IMR-90 (cell line): Measurements from ENCODE around the gene EGFR. TPM values are rescaled to one million over a fixed set of nuclear protein-coding genes. Genes with fewer than 3 reads are reported as not detected.

Source experiments
- ATAC-seq: fragments of 200-7000 bp; cut with Tn5 transposase; 2 replicates; pipeline ENCODE4 v1.9.1; 2020; ENCODE audit warnings: low read depth, mild to moderate bottlenecking, moderate library complexity
- BruUV-seq: library from RNA; stranded (reverse); fragments of 400-500 nt; replicated peaks from 2 replicates; lab custom pipeline; 2021; lab: Mats Ljungman, UMichigan
- CTCF ChIA-PET: fragments of 300-600 bp; formaldehyde crosslinking; extraction: SDS; loops from one replicate; lab custom pipeline; 2021; ENCODE audit warnings: antibody characterized with exemption; lab: Yijun Ruan, JAX
- POLR2A ChIA-PET: fragments of 300-600 bp; sonication (Branson Sonifier 250); formaldehyde crosslinking; loops from one replicate; lab custom pipeline; 2022; ENCODE audit warnings: antibody characterized with exemption; ENCODE audit not compliant: unreplicated experiment; lab: Charles Lee
- DNase-seq: peaks from one replicate; pipeline ENCODE4 v3.0.0; 2013
- H2AFZ ChIP-seq: replicated peaks from 2 replicates; pipeline ENCODE3; 2013; ENCODE audit warnings: low read length, mild to moderate bottlenecking; ENCODE audit not compliant: poor library complexity
- H2AK5ac ChIP-seq: 2 replicates; pipeline ENCODE4 v1.6.1; 2013; ENCODE audit warnings: low read depth, low read length, inconsistent platforms
- H2AK9ac ChIP-seq: replicated peaks from 2 replicates; pipeline ENCODE3; 2013; ENCODE audit warnings: mild to moderate bottlenecking, low read depth, low read length, moderate library complexity; ENCODE audit not compliant: poor library complexity
- H2BK120ac ChIP-seq: 2 replicates; pipeline ENCODE4 v1.6.1; 2013; ENCODE audit warnings: low read depth, low read length, inconsistent platforms
- H2BK15ac ChIP-seq: 3 replicates; pipeline ENCODE4 v1.6.1; 2013; ENCODE audit warnings: low read depth, low read length, inconsistent platforms
- H2BK20ac ChIP-seq: 2 replicates; pipeline ENCODE4 v1.6.1; 2013; ENCODE audit warnings: low read depth, mild to moderate bottlenecking, inconsistent platforms, low read length, moderate library complexity
- H2BK5ac ChIP-seq: 2 replicates; pipeline ENCODE4 v1.6.1; 2013; ENCODE audit warnings: mild to moderate bottlenecking, low read depth, low read length, inconsistent platforms; ENCODE audit not compliant: poor library complexity, severe bottlenecking
- H3K14ac ChIP-seq: replicated peaks from 2 replicates; pipeline ENCODE4 v1.6.1; 2013; ENCODE audit warnings: low read depth, low read length, inconsistent platforms
- H3K18ac ChIP-seq: 2 replicates; pipeline ENCODE4 v1.6.1; 2013; ENCODE audit warnings: low read depth, low read length, control low read depth
- H3K23ac ChIP-seq: 2 replicates; pipeline ENCODE4 v1.6.1; 2013; ENCODE audit warnings: low read depth, low read length, inconsistent platforms
- H3K27ac ChIP-seq: 2 replicates; pipeline ENCODE4 v1.5.1; 2013; ENCODE audit warnings: mild to moderate bottlenecking, control low read depth, low read length; ENCODE audit not compliant: insufficient read depth
- H3K27me3 ChIP-seq: 2 replicates; pipeline ENCODE4 v1.6.1; 2013; ENCODE audit warnings: low read length; ENCODE audit not compliant: control insufficient read depth, insufficient read depth
- H3K36me3 ChIP-seq: 2 replicates; pipeline ENCODE4 v1.6.1; 2013; ENCODE audit warnings: low read length, mixed read lengths; ENCODE audit not compliant: control insufficient read depth, insufficient read depth
- H3K4ac ChIP-seq: 2 replicates; pipeline ENCODE4 v1.6.1; 2013; ENCODE audit warnings: low read depth, low read length, inconsistent platforms
- H3K4me1 ChIP-seq: 2 replicates; pipeline ENCODE4 v1.6.1; 2013; ENCODE audit warnings: low read length, mixed read lengths; ENCODE audit not compliant: control insufficient read depth, insufficient read depth
- H3K4me2 ChIP-seq: 2 replicates; pipeline ENCODE4 v1.6.1; 2013; ENCODE audit warnings: low read depth, mild to moderate bottlenecking, control low read depth, low read length, moderate library complexity
- H3K4me3 ChIP-seq: 2 replicates; pipeline ENCODE4 v1.5.1; 2013; ENCODE audit warnings: low read depth, mild to moderate bottlenecking, control low read depth, low read length, moderate library complexity; ENCODE audit not compliant: insufficient read depth
- H3K56ac ChIP-seq: 2 replicates; pipeline ENCODE4 v1.6.1; 2013; ENCODE audit warnings: low read length, inconsistent platforms; ENCODE audit not compliant: insufficient read depth; ENCODE audit errors: extremely low read depth
- H3K79me1 ChIP-seq, 2 experiments: 2 replicates each; pipeline ENCODE4 v1.6.1; 2013; ENCODE audit warnings: low read length in 2 of 2, inconsistent platforms in 1 of 2, low read depth in 1 of 2
- H3K9ac ChIP-seq: 2 replicates; pipeline ENCODE4 v1.6.1; 2013; ENCODE audit warnings: low read depth, low read length, control low read depth
- H3K9me1 ChIP-seq: 2 replicates; pipeline ENCODE4 v1.6.1; 2013; ENCODE audit warnings: low read length, inconsistent platforms; ENCODE audit not compliant: insufficient read depth
- H3K9me3 ChIP-seq: 2 replicates; pipeline ENCODE4 v1.6.1; 2013; ENCODE audit warnings: low read length; ENCODE audit not compliant: control insufficient read depth, insufficient read depth
- H4K20me1 ChIP-seq: 2 replicates; pipeline ENCODE4 v1.6.1; 2013; ENCODE audit warnings: low read length, inconsistent platforms; ENCODE audit not compliant: insufficient read depth
- H4K5ac ChIP-seq: 2 replicates; pipeline ENCODE4 v1.6.1; 2013; ENCODE audit warnings: mild to moderate bottlenecking, low read depth, low read length, control low read depth
- H4K8ac ChIP-seq, 2 experiments: 2 replicates each; pipeline ENCODE4 v1.6.1; 2013; ENCODE audit warnings: low read depth in 2 of 2, low read length in 2 of 2, control low read depth in 1 of 2, inconsistent platforms in 1 of 2
- H4K91ac ChIP-seq: 2 replicates; pipeline ENCODE4 v1.6.1; 2013; ENCODE audit warnings: low read depth, low read length, inconsistent platforms; ENCODE audit not compliant: insufficient read depth
- MXI1 ChIP-seq: IDR thresholded peaks from 2 replicates; pipeline ENCODE4 v1.6.1; 2012; ENCODE audit warnings: low read depth, mild to moderate bottlenecking, low read length, moderate library complexity, borderline replicate concordance
- NFE2L2 ChIP-seq: fragments of 150-350 bp; IDR thresholded peaks from 2 replicates; pipeline ENCODE4 v1.6.1; 2016; ENCODE audit warnings: low read depth, mild to moderate bottlenecking, low read length
- RCOR1 ChIP-seq: IDR thresholded peaks from 2 replicates; pipeline ENCODE4 v1.6.1; 2012; ENCODE audit warnings: mild to moderate bottlenecking, low read length, improper control_type of control experiment; ENCODE audit not compliant: insufficient replicate concordance
- WGBS, 2 experiments: methylation state at CpG; one replicate each; pipeline versions ENCODE4 v1.1.5 to v1.1.7; 2013; ENCODE audit warnings: missing lambda C conversion rate in 2 of 2; ENCODE audit not compliant: insufficient read length in 1 of 2; ENCODE audit errors: extremely low coverage in 2 of 2; 5-methylcytosine and 5-hydroxymethylcytosine counted together
- dilution Hi-C: fragments of 300-500 bp; cut with HindIII; formaldehyde crosslinking; loops from one replicate; pipeline ENCODE4 v1.14.3; 2018; ENCODE audit warnings: low sequenced_read_pairs; ENCODE audit not compliant: unreplicated experiment
- in situ Hi-C: fragments of 300-500 bp; cut with MboI; formaldehyde crosslinking; loops from 3 replicates; pipeline ENCODE4 v1.14.3; 2019; ENCODE audit warnings: low sequenced_read_pairs, inconsistent platforms, mixed read lengths
- intact Hi-C: fragments of 100-400 bp; cut with micrococcal nuclease; formaldehyde crosslinking; loops from 2 replicates; pipeline ENCODE4 v1.10.0; 2022
- polyA plus RNA-seq, 3 experiments: library from polyadenylated mRNA; depleted of rRNA; stranded (reverse); fragments of >200 nt; gene quantifications; 2 replicates each; pipeline ENCODE4 v1.2.3, GENCODE V29; 2012; ENCODE audit warnings: low replicate concordance in 1 of 3
- total RNA-seq: library from RNA; depleted of rRNA; stranded (reverse); fragments of >200 nt; gene quantifications from 2 replicates; pipeline ENCODE4 v1.2.3, GENCODE V29; 2012
- TF ChIP-seq, protein P1 (sequence below): conservative IDR thresholded peaks from 2 replicates; pipeline ENCODE4 v1.5.1; 2012; ENCODE audit warnings: mild to moderate bottlenecking, low read depth, low read length, improper control_type of control experiment

EGFR gene
- total and polyA plus RNA-seq, 2 of the 4 experiments (the other 2 are of a cell fraction) = 36.9 to 60.4 TPM

DNA sequence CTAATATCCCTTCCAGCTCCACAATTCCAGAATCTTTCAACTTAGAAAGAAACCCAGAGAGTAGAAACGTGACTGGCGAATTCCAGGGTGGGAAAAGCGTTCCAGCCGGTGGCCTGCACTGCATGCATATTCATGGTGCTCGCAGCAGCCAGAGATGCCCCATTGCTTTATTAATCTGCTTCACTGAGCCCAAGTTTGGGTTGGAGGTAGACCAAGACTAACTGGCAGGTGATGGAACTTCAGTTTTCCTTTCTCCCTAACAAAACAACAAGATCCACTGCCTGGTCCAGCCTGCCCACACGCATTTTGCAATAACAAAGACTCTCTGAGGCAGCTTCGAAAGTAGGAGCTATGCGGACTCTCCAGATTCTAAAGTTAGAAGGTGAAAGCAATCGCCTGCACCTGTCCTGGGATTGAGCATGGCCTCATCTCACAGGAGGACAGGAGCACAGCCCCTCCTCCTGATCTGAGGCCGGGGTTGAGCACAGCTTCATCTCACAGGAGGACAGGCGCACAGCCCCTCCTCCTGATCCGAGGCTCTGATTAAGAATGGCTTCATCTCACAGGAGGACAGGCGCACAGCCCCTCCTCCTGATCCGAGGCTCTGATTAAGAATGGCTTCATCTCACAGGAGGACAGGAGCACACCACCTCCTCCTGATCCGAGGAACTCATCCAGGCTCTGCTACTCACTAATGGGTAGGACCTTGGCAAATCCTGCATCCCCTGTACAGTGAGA lies 218.5 kb downstream of the EGFR start:
- no peak overlapping the region for H3K4me2 ChIP-seq
- H3K36me3 ChIP-seq = no peaks in the 10 kb centered on the region
- no peak overlapping the region for H3K4ac ChIP-seq
- no peak overlapping the region for H3K9ac ChIP-seq
- H3K56ac ChIP-seq = no peak overlapping the region
- no peak overlapping the region for H4K5ac ChIP-seq
- no peaks in the 10 kb centered on the region for H3K9me1 ChIP-seq
- H3K27me3 ChIP-seq = peaks cover 8% of the 10 kb centered on the region; the same call in 1 of the 2 replicates
- H3K4me1 ChIP-seq = no peaks in the 10 kb centered on the region
- H2BK20ac ChIP-seq = no peak overlapping the region
- dilution Hi-C loops = no loop called here
- H3K27ac ChIP-seq = no peak overlapping the region
- H3K14ac ChIP-seq = no peak overlapping the region
- no TSS peak for BruUV-seq
- no peak overlapping the region for H3K23ac ChIP-seq
- H2AK9ac ChIP-seq = no peak overlapping the region
- no peak overlapping the region for H3K18ac ChIP-seq
- no peaks in the 10 kb centered on the region for H4K20me1 ChIP-seq
- WGBS, 2 experiments = 70% methylated on average over 2 of the region's 15 CpGs; no CpG with 5 or more reads in 1 of the 2 experiments
- no peak overlapping the region for H4K91ac ChIP-seq
- POLR2A ChIA-PET = no interaction called here
- H2BK5ac ChIP-seq = no peak overlapping the region
- H4K8ac ChIP-seq = no peak overlapping the region
- H2AFZ ChIP-seq = no peak overlapping the region
- no peak overlapping the region for H2BK120ac ChIP-seq
- no peak overlapping the region for H3K4me3 ChIP-seq
- no peak overlapping the region for H2AK5ac ChIP-seq
- no peak for TF ChIP-seq RCOR1
- TF ChIP-seq, protein P1, sequence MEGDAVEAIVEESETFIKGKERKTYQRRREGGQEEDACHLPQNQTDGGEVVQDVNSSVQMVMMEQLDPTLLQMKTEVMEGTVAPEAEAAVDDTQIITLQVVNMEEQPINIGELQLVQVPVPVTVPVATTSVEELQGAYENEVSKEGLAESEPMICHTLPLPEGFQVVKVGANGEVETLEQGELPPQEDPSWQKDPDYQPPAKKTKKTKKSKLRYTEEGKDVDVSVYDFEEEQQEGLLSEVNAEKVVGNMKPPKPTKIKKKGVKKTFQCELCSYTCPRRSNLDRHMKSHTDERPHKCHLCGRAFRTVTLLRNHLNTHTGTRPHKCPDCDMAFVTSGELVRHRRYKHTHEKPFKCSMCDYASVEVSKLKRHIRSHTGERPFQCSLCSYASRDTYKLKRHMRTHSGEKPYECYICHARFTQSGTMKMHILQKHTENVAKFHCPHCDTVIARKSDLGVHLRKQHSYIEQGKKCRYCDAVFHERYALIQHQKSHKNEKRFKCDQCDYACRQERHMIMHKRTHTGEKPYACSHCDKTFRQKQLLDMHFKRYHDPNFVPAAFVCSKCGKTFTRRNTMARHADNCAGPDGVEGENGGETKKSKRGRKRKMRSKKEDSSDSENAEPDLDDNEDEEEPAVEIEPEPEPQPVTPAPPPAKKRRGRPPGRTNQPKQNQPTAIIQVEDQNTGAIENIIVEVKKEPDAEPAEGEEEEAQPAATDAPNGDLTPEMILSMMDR = no peak
- TF ChIP-seq NFE2L2 = no peak
- TF ChIP-seq MXI1 = no peak
- H3K79me1 ChIP-seq = no peaks in the 10 kb centered on the region
- CTCF ChIA-PET = no interaction called here
- no peak for DNase-seq
- H2BK15ac ChIP-seq = no peak overlapping the region
- no peak for ATAC-seq
- intact Hi-C loops = no loop called here
- in situ Hi-C loops = no loop called here
- no peaks in the 10 kb centered on the region for H3K9me3 ChIP-seq
